Panc1 (cell line): ENCODE data around the gene RNF186.

ENCODE experiments used
- CTCF ChIP-seq: fragments of 450-650 bp; IDR thresholded peaks from 2 replicates; pipeline ENCODE4 v1.5.1; 2017; ENCODE audit warnings: mild to moderate bottlenecking
- POLR2AphosphoS5 ChIP-seq: IDR thresholded peaks from 2 replicates; pipeline ENCODE4 v1.6.1; 2012; ENCODE audit warnings: mild to moderate bottlenecking, low read depth, low read length, moderate library complexity
- REST ChIP-seq, 2 experiments: IDR thresholded peaks; 2 replicates each; pipeline ENCODE4 v1.6.1; 2011 to 2012; ENCODE audit warnings: low read depth in 2 of 2, control low read depth in 1 of 2, low read length in 1 of 2, mild to moderate bottlenecking in 1 of 2, moderate library complexity in 1 of 2; ENCODE audit not compliant: insufficient read depth in 1 of 2

- TF ChIP-seq CTCF, result no peak
- TF ChIP-seq POLR2AphosphoS5, result no peak
- no peak for TF ChIP-seq REST (IDR thresholded peaks at IDR 0.05; ENCODE audit: insufficient read depth in 1 of 2, low read depth in 2 of 2, low read length in 1 of 2)
Measured at GRCh38 chr1:19774180-19774785, 40.8 kb downstream of the RNF186 start.
